GM12865 (cell line): ENCODE measurements around the gene NUMB.

Experiments
- DNase-seq: peaks from one replicate; pipeline ENCODE4 v3.0.0; 2010; ENCODE audit warnings: low read depth
- H3K4me3 ChIP-seq: 2 replicates; pipeline ENCODE4 v1.5.1; 2011; ENCODE audit warnings: mild to moderate bottlenecking, low read depth, low read length, control low read depth
- CTCF ChIP-seq: IDR thresholded peaks from 2 replicates; pipeline ENCODE4 v1.5.1; 2011; ENCODE audit warnings: low read length, control low read depth, low read depth, inconsistent platforms; ENCODE audit not compliant: insufficient read depth; ENCODE audit errors: missing control alignments

The NUMB gene

GRCh38 chr14:73492043-73492552, 33.8 kb upstream of the NUMB start:
- no peak for DNase-seq
- H3K4me3 ChIP-seq = peak overlapping the region; percentile 86
- no peak for TF ChIP-seq CTCF

DNA sequence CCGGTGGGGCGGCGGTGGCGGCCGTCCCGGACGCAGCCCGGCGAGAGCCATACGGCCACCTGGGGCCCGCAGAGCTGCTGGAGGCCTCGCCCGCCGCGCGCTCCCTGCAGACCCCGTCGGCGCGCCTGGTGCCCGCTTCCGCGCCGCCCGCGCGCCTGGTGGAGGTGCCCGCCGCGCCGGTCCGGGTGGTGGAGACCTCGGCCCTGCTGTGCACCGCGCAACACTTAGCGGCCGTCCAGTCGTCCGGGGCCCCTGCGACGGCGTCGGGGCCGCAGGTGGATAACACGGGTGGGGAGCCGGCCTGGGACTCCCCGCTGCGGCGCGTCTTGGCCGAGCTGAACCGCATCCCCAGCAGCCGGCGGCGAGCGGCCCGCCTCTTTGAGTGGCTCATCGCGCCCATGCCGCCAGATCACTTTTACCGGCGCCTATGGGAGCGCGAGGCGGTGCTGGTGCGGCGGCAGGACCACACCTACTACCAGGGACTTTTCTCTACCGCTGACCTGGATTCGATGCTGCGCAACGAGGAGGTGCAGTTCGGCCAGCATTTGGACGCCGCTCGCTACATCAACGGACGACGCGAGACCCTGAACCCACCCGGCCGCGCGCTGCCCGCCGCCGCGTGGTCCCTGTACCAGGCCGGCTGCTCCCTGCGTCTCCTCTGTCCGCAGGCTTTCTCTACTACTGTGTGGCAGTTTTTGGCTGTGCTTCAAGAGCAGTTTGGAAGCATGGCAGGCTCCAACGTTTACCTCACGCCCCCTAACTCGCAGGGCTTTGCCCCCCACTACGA, 33.1 kb upstream of the NUMB start:
- H3K4me3 ChIP-seq = peak overlapping the region; percentile 86
- DNase-seq = peak; percentile 84
- no peak for TF ChIP-seq CTCF

- DNase-seq = no peak
- H3K4me3 ChIP-seq = no peak overlapping the region
- TF ChIP-seq CTCF = no peak
These were observed 31.3 kb upstream of the NUMB start for GRCh38 chr14:73489481-73490175.

DNA sequence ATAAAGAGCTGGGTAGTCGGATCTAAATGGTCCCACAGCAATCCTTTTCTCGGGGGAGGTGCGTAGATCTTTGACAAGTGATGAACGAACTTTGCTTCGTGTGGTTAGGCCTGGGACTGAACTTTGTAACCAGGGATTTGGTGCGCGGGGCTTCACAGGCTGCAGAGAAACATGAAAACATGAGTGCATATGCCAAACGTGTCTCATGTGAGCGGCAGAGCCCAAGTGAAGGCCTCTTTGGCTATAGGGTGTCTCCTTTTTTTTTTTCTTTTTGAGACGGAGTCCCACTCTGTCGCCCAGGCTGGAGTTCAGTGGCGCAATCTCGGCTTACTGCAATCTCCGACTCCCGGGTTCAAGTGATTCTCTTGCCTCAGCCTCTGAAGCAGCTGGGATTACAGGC, 20.3 kb upstream of the NUMB start:
- no peak for TF ChIP-seq CTCF
- DNase-seq = no peak
- H3K4me3 ChIP-seq = no peak overlapping the region

DNA sequence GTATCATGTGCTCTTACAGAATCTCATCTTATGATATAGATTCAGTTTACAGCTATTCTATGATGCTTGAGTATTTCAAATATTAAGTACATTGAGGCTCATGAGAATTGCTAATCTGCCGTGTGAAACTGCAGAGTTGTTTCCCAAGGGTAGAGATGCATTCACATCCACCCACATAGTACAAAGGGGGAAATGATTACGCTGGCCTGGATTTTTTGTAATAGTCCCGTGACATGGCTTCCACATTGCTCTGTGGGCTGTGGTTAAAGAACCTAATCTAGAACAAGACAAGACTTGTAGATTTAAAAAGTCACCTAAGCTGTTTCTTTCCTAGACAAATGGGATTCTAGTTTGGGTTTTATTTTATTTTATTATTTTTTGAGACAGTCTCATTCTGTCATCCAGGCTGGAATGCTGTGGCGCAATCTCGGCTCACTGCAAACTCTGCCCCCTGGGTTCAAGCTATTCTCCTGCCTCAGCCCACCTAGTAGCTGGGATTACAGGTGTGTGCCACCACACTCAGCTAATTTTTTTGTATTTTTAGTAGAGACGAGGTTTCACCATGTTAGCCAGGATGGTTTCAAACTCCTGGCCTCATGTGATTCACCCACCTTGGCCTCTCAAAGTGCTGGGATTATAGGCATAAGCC, 19.4 kb upstream of the NUMB start:
- no peak overlapping the region for H3K4me3 ChIP-seq
- DNase-seq = peak; percentile 84
- TF ChIP-seq CTCF = no peak

DNA sequence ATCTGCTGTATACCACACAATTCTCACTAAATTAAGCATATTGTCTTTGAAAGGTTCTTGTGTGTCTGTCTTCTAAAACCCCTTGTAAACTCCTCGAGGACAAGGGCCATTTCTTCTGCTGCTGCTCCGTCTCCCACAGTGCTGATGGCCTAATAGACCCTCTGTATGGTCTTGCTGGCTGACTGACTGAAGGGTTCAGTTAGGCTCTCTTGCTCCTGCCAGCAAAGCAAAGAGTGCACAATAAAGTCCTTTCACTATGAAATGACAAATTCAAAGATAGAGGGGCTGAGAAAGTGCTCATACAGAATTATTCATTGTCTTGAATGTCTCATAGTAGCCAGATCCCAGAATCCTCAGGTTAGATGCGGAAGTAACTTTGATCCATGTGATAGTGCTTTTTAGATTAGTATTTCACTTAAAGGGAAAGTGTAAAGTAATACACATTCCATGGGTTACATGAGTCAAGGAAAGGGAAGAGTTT, 18.1 kb upstream of the NUMB start:
- TF ChIP-seq CTCF = no peak
- no peak overlapping the region for H3K4me3 ChIP-seq
- DNase-seq = no peak
